Measurements from ENCODE around the gene CCDC102A. TPM values are rescaled to one million over a fixed set of nuclear protein-coding genes. Genes with fewer than 3 reads are reported as not detected.

The CCDC102A gene
- total RNA-seq, 1 experiment from 2014 or later: 8.1 TPM

- Histone ChIP-seq H3K27me3 (ENCODE audit: insufficient read depth, low read depth) (no peaks in the 10 kb centered on the region), H3K4me2 (no peak overlapping the region), H3K36me3 (ENCODE audit: low read depth) (no peaks in the 10 kb centered on the region), H3K4me1 (replicated peaks; ENCODE audit: insufficient read depth) (no peaks in the 10 kb centered on the region), H4K20me1 (ENCODE audit: insufficient read depth) (no peaks in the 10 kb centered on the region), H2AFZ (no peak overlapping the region), H3K27ac (no peak overlapping the region), H3K4me3 (no peak overlapping the region), H3F3A (ENCODE audit: insufficient read depth, low read depth) (peaks cover 12% of the 10 kb centered on the region; the same call in 1 of the 2 replicates), H3K79me2 (ENCODE audit: low read depth) (no peaks in the 10 kb centered on the region), H3K9me3 (ENCODE audit: insufficient read depth, low read depth) (no peaks in the 10 kb centered on the region), H3K9me2 (ENCODE audit: insufficient read depth) (no peaks in the 10 kb centered on the region)
- POLR2A ChIA-PET (ENCODE audit: unreplicated experiment): no interaction called here
- no peak for DNase-seq
- no TSS peak for BruUV-seq (replicated peaks)
- intact Hi-C loops (cut with micrococcal nuclease; ENCODE audit: unreplicated experiment): no loop called here
- CTCF ChIA-PET: no interaction called here
- TF ChIP-seq, protein P1, sequence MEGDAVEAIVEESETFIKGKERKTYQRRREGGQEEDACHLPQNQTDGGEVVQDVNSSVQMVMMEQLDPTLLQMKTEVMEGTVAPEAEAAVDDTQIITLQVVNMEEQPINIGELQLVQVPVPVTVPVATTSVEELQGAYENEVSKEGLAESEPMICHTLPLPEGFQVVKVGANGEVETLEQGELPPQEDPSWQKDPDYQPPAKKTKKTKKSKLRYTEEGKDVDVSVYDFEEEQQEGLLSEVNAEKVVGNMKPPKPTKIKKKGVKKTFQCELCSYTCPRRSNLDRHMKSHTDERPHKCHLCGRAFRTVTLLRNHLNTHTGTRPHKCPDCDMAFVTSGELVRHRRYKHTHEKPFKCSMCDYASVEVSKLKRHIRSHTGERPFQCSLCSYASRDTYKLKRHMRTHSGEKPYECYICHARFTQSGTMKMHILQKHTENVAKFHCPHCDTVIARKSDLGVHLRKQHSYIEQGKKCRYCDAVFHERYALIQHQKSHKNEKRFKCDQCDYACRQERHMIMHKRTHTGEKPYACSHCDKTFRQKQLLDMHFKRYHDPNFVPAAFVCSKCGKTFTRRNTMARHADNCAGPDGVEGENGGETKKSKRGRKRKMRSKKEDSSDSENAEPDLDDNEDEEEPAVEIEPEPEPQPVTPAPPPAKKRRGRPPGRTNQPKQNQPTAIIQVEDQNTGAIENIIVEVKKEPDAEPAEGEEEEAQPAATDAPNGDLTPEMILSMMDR (conservative IDR thresholded peaks at IDR 0.05): no peak
- TF ChIP-seq EZH2 (IDR thresholded peaks at IDR 0.05; ENCODE audit: low read depth): no peak
Measured at GRCh38 chr16:57530522-57531252, 5.7 kb downstream of the CCDC102A start.

GRCh38 chr16:57530104-57530521, 6.3 kb downstream of the CCDC102A start:
- Histone ChIP-seq H3K27ac (no peak overlapping the region), H3K4me1 (replicated peaks; ENCODE audit: insufficient read depth) (no peaks in the 10 kb centered on the region), H3K36me3 (ENCODE audit: low read depth) (no peaks in the 10 kb centered on the region), H3K79me2 (ENCODE audit: low read depth) (no peaks in the 10 kb centered on the region), H3F3A (ENCODE audit: insufficient read depth, low read depth) (peaks cover 12% of the 10 kb centered on the region; the same call in 1 of the 2 replicates), H3K4me3 (no peak overlapping the region), H3K27me3 (ENCODE audit: insufficient read depth, low read depth) (no peaks in the 10 kb centered on the region), H2AFZ (no peak overlapping the region), H3K9me2 (ENCODE audit: insufficient read depth) (no peaks in the 10 kb centered on the region), H3K9me3 (ENCODE audit: insufficient read depth, low read depth) (no peaks in the 10 kb centered on the region), H3K4me2 (no peak overlapping the region), H4K20me1 (ENCODE audit: insufficient read depth) (no peaks in the 10 kb centered on the region)
- intact Hi-C loops (cut with micrococcal nuclease; ENCODE audit: unreplicated experiment): no loop called here
- TF ChIP-seq EZH2 (IDR thresholded peaks at IDR 0.05; ENCODE audit: low read depth): no peak
- TF ChIP-seq, protein P1 (conservative IDR thresholded peaks at IDR 0.05): no peak
- no peak for DNase-seq
- ChIA-PET POLR2A (ENCODE audit: unreplicated experiment) (no interaction called here), CTCF (no interaction called here)
- BruUV-seq (replicated peaks): no TSS peak

- DNase-seq: no peak
- ChIA-PET CTCF (no interaction called here), POLR2A (ENCODE audit: unreplicated experiment) (no interaction called here)
- intact Hi-C loops (cut with micrococcal nuclease; ENCODE audit: unreplicated experiment): no loop called here
- Histone ChIP-seq H3K27ac (no peak overlapping the region), H3K4me1 (replicated peaks; ENCODE audit: insufficient read depth) (no peaks in the 10 kb centered on the region), H3K79me2 (ENCODE audit: low read depth) (no peaks in the 10 kb centered on the region), H4K20me1 (ENCODE audit: insufficient read depth) (no peaks in the 10 kb centered on the region), H3F3A (ENCODE audit: insufficient read depth, low read depth) (peaks cover 8% of the 10 kb centered on the region; the same call in 1 of the 2 replicates), H3K27me3 (ENCODE audit: insufficient read depth, low read depth) (no peaks in the 10 kb centered on the region), H3K4me3 (no peak overlapping the region), H3K9me2 (ENCODE audit: insufficient read depth) (no peaks in the 10 kb centered on the region), H3K36me3 (ENCODE audit: low read depth) (no peaks in the 10 kb centered on the region), H2AFZ (no peak overlapping the region), H3K4me2 (no peak overlapping the region), H3K9me3 (ENCODE audit: insufficient read depth, low read depth) (no peaks in the 10 kb centered on the region)
- no TSS peak for BruUV-seq (replicated peaks)
- TF ChIP-seq, protein P1 (conservative IDR thresholded peaks at IDR 0.05): no peak
- no peak for TF ChIP-seq EZH2 (IDR thresholded peaks at IDR 0.05; ENCODE audit: low read depth)
Measured at GRCh38 chr16:57529391-57530103, 6.8 kb downstream of the CCDC102A start.
